Stimulated activated CD8-positive, alpha-beta memory T cell treated with anti-CD3 and anti-CD28 coated beads, Interleukin-7, amount 100 ng/mL, for 1 hour (primary cell): ENCODE results near the gene SAP30BP.

Source experiments
- DNase-seq, 2 donors: peaks; one replicate each; pipeline ENCODE4 v3.0.0-alpha.2; 2020; ENCODE audit warnings: low read depth in 2 of 2

SAP30BP gene

GRCh38 chr17:75719732-75720131 is 52.6 kb downstream of the SAP30BP start:
- DNase-seq, result no peak

GRCh38 chr17:75720656-75721462 is 53.7 kb downstream of the SAP30BP start, which contains the start of gene ITGB4:
Gene ITGB4, plus strand, starts transcription at chr17:75721459. Its CDS starts 3,245 bp downstream, at chr17:75724704.
- DNase-seq, result peak; percentile 25 to 36

DNA sequence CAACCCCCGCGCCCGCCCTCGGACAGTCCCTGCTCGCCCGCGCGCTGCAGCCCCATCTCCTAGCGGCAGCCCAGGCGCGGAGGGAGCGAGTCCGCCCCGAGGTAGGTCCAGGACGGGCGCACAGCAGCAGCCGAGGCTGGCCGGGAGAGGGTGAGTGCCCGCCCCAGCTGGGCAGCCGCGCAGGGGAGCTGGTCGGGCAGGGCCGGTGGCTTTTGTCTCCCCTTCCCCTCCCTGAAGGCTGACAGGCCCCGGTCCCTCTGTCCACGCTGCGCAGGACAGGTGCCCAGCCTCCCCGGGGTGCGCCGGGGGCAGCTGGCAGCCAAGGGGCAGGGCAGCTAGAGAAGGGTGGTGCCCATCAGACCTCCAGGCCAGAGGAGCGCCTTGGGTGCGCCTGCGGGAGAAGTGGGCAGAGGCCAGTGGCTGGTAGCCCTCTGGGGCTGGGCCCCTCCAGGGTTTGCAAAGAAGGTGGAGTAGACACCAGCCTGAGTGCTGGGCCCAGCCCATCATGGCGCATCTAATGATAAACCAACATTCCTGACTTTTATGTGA is 54.4 kb downstream of the SAP30BP start:
- DNase-seq, result no peak

DNA sequence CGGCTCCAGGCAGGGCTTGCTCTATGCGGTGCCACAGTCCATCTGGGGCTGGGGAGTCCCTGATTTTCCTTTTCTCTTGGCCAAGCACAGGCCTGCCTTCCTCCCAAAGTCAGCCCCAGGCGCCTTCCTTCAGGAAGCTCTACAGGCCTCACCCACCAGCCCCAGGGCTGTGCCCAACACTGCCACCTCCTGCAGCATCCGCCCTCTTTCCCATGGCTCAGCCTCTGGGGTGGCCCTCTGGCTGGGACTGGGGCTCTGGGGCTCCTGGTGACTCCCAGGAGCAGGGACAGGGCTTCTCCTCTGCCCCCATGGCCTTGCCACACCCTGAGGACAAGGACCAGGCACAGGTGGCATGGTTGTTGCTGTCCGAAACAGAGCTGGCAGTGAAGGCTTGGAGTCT is 54.9 kb downstream of the SAP30BP start:
- no peak for DNase-seq

GRCh38 chr17:75722542-75723095 is 55.5 kb downstream of the SAP30BP start:
- DNase-seq, result no peak

- no peak for DNase-seq
Measured at GRCh38 chr17:75723171-75723930, 56.2 kb downstream of the SAP30BP start.

- DNase-seq, result no peak
Measured at GRCh38 chr17:75724016-75725003, 57.2 kb downstream of the SAP30BP start.

DNA sequence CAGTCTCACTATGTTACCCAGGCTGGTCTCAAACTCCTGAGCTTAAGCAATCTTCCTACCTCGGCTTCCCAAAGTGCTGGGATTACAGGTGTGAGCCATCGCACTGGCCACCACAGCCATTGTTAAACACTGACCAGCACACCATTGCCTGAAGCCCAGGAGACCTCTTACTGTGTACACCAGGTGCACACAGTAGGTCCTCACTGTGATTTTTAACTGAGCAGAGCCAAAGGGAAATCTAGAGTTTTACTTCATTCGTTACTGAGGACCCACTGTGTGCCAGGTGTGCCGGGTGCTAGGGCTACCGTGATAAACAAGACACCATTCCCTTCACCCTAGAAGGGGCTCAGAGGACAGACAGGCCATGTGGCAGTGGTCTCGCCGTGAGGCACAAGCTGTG is 58.4 kb downstream of the SAP30BP start:
- DNase-seq, result no peak

DNA sequence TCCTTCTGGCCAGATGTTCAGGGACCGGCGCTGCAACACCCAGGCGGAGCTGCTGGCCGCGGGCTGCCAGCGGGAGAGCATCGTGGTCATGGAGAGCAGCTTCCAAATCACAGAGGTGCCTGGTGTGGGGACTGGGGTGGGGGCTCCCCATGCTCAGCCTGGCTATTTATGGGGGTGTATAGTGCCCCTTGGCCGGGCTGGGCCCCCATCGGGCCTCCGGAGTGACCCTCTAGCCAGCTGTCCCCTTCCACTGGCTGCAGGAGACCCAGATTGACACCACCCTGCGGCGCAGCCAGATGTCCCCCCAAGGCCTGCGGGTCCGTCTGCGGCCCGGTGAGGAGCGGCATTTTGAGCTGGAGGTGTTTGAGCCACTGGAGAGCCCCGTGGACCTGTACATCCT is 60.3 kb downstream of the SAP30BP start:
- no peak for DNase-seq

GRCh38 chr17:75729351-75729750 is 62.2 kb downstream of the SAP30BP start:
- DNase-seq, result no peak

DNA sequence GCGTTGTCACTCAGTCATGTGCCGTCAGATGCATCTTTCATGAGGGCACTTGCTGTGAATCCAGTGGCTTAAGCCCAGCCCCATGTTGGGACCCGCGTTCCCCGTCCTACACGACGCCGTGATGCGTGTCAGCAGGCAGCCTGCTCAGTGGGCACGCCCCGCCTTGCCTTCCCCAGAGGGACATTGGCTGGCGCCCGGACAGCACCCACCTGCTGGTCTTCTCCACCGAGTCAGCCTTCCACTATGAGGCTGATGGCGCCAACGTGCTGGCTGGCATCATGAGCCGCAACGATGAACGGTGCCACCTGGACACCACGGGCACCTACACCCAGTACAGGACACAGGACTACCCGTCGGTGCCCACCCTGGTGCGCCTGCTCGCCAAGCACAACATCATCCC is 62.9 kb downstream of the SAP30BP start:
- DNase-seq, result no peak

- no peak for DNase-seq
Measured at GRCh38 chr17:75731086-75731715, 64.1 kb downstream of the SAP30BP start.

DNA sequence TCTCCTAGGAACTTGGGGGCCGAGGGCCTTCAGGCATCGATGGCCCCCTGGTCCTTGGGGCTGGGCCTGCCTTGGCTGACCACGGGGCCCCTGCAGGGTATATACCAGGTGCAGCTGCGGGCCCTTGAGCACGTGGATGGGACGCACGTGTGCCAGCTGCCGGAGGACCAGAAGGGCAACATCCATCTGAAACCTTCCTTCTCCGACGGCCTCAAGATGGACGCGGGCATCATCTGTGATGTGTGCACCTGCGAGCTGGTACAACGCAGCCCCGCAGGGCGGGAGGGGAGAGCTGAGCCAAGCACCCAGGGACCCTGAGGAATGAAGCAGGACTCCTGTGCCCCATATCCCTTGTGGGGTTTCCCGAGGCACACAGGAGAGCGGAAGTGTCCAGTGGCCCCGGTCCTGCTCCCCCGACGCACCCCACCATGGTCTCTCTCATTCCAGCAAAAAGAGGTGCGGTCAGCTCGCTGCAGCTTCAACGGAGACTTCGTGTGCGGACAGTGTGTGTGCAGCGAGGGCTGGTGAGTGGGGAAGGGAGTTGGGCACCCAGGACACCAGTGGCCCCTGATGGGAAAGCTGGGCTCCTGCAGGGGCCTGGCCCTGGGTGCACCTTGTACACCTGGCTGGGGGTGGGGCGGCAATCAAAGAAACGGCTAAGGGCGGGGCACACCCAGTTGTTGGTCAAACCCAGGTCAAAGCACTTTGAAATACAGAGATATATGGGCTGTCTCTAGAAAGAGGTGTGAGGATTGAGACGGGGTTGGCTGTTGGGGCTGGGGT is 64.8 kb downstream of the SAP30BP start:
- no peak for DNase-seq

DNA sequence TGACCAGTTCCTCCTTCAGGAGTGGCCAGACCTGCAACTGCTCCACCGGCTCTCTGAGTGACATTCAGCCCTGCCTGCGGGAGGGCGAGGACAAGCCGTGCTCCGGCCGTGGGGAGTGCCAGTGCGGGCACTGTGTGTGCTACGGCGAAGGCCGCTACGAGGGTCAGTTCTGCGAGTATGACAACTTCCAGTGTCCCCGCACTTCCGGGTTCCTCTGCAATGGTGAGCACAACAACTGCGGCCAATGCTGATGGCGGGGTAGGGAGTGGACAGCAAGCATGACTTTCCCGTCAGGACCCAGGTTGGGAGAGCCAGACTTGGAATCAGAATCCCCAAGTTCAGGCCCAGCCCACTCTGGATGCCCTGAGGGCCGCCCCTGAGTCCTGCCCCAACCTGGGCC is 66.3 kb downstream of the SAP30BP start:
- DNase-seq, result no peak

GRCh38 chr17:75734674-75735294 is 67.6 kb downstream of the SAP30BP start:
- DNase-seq, result no peak

DNA sequence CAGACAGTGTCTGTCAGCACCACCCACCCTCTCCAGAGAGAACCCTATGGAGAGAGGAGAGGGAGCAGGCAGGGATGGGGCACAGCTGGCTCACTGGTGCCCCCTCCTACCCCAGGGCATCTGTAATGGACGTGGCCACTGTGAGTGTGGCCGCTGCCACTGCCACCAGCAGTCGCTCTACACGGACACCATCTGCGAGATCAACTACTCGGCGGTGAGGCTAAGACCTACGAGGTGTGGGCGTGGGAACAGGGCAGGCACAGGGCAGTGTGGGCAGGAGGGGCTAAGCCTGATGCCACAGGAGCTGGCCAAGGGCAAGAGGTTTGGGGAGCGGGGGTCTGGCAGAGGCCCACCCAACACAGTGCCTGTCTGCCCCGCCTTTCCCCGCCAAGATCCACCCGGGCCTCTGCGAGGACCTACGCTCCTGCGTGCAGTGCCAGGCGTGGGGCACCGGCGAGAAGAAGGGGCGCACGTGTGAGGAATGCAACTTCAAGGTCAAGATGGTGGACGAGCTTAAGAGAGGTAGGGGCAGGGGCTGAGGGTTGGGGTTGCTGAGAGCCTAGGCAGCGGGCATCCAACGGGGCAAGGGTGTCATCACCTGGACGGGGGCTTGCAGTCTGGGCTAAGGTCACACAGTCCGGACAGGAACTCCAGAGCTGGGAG is 69.2 kb downstream of the SAP30BP start:
- DNase-seq, result no peak

- no peak for DNase-seq
Measured at GRCh38 chr17:75737133-75737962, 70.2 kb downstream of the SAP30BP start.

GRCh38 chr17:75738218-75738802 is 71.2 kb downstream of the SAP30BP start:
- DNase-seq, result no peak
